GM12864 (cell line): ENCODE data around the gene ALDH9A1.

ENCODE experiments used
- DNase-seq: peaks from one replicate; pipeline ENCODE4 v3.0.0-alpha.2; 2011; ENCODE audit warnings: low read depth
- H3K4me3 ChIP-seq: 2 replicates; pipeline ENCODE4 v1.5.1; 2011; ENCODE audit warnings: mild to moderate bottlenecking, low read depth, low read length, control low read depth
- TF ChIP-seq, protein P1 (sequence below): IDR thresholded peaks from 2 replicates; pipeline ENCODE4 v1.5.1; 2011; ENCODE audit warnings: low read depth, mild to moderate bottlenecking, moderate library complexity, low read length, control low read depth, inconsistent platforms; ENCODE audit errors: missing control alignments

The ALDH9A1 gene

DNA sequence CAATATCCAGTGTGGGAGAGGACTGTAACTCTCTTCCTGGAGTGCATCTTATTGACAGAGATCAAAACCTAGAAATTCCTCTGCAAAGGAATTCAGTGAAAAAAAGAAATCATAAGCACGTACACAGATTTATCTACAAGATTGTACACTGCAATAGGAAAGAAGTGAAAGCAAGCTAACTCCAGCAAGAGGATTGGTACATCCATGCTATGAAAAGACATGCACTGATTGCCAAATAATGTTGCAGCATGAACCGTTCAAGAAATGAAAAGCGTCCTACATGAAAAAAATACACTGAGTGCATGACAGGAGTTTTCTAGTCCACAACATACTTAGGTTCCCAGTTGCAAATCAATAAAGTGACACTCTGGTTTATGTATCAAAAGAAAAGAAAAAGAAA lies 69.2 kb downstream of the ALDH9A1 start:
- H3K4me3 ChIP-seq = no peak overlapping the region
- DNase-seq = no peak
- TF ChIP-seq, protein P1, sequence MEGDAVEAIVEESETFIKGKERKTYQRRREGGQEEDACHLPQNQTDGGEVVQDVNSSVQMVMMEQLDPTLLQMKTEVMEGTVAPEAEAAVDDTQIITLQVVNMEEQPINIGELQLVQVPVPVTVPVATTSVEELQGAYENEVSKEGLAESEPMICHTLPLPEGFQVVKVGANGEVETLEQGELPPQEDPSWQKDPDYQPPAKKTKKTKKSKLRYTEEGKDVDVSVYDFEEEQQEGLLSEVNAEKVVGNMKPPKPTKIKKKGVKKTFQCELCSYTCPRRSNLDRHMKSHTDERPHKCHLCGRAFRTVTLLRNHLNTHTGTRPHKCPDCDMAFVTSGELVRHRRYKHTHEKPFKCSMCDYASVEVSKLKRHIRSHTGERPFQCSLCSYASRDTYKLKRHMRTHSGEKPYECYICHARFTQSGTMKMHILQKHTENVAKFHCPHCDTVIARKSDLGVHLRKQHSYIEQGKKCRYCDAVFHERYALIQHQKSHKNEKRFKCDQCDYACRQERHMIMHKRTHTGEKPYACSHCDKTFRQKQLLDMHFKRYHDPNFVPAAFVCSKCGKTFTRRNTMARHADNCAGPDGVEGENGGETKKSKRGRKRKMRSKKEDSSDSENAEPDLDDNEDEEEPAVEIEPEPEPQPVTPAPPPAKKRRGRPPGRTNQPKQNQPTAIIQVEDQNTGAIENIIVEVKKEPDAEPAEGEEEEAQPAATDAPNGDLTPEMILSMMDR = no peak

DNA sequence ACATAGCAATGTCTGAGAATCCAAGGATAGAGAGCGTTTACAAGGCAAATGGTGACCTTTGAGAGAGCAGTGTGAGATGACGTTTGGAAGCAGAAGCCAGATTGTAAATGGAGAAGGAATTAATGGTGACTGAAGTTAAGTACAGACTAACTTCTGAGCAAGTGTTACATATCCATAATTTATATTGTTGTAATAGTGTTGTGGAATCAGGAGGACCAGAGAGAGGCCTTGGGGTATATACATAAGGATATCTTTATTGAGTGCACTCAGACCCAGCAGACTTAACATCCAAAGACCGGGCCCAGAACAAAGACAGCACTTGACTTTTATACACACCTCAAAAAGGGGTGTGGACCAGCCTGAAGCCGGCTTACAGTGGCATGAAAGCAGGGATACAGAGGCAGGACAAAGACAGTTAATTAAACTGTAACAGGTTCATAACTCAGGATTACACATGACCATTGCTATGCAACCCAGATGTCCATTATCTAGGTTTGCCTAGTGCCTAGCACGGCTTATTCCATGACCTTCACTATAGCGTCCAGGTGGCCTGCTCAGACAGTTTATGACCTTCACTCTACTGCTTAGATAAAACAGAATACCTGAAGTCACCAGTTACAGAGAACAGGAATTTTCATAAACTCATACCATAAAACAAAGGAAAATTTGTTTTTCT lies 70.1 kb downstream of the ALDH9A1 start:
- TF ChIP-seq, protein P1 = no peak
- no peak for DNase-seq
- H3K4me3 ChIP-seq = no peak overlapping the region

DNA sequence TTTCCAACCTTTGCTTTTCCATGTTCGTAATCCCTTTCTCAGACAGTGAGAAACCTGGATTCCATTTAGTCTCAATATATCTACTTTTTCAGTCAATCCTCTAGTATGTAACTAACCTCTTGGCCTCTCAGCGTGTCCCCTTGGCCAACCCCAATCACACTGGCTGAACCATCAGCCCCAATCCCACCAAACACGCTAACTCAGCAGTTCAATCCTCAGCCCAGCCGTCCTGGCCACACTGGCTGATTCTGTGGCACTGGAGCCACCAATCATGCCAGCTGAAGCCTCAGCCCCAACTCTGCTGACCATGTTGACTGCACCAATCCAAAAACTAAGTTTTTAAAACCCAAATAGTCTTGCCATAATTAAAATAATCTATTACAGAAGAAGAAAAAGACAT lies 73.9 kb downstream of the ALDH9A1 start:
- TF ChIP-seq, protein P1 = no peak
- no peak overlapping the region for H3K4me3 ChIP-seq
- DNase-seq = no peak

DNA sequence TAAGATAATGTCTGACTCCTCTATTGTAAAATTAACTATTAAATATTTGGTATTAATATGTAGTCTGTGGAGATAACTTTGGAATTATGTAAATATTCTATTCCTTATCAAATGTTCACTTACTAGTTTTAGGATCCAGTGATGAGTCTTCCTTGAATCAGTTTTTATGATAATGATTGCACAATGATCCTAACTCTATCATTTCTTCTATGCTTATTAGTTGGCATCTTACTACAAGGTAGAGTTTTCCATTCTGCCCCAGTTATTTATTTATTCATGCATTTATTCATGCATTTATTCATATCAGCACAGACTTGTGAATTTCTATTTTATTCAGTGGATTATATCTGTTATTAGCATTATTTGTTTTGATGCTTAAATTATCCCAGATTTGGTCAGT lies 74.7 kb downstream of the ALDH9A1 start:
- DNase-seq = no peak
- TF ChIP-seq, protein P1 = no peak
- H3K4me3 ChIP-seq = no peak overlapping the region

DNA sequence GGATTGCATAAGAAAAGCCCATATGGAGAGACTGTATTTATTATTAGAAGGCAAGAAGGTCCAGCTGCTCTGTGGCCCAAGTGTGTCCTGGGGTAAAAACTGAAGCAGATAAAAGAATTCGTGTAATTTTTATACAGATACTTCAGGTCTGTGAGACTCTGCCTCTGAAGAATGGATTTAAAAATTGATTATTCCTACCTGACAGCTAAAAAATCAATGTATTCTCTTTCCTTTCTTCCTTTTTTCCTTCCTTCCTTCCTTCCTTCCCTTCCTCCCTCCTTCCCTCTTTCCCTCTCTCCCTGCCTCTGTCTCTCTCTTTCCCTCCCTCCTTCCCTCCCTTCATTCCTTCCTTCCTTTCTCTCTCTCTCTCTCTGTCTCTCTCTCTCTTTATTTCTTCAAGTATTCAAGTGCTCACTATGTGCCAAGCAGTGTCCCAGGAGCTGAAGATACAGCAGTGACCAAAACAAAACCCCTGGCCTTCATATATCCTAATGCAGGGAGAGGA lies 78.7 kb downstream of the ALDH9A1 start:
- H3K4me3 ChIP-seq = no peak overlapping the region
- DNase-seq = no peak
- TF ChIP-seq, protein P1 = no peak

DNA sequence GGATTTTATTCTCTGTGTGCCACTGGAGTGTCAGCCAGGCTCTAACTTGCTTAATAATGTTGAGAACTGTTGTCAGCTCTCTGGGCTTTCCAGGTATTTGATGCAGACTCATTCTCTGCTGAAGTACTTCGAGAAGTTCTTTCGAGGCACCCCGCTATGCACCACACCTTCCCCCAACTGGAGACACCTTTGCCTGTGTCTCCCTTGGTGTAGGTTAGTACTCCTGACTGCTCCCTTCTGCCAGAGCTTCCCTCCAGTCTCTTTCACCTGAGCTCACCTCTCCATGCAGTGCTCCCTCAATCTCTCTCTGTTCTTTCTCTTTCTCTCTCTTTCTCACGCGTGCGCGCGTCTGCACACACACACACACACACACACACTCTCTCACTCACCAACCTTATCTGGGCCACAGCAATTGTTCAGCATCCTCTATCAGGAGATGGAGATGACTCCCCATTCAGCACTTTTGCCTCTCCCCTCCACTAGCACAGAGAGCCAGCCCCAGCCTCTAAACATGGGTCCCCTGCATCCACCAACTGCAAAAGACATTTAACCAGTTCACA lies 81.3 kb downstream of the ALDH9A1 start:
- no peak for DNase-seq
- H3K4me3 ChIP-seq = no peak overlapping the region
- TF ChIP-seq, protein P1 = no peak
